ENCODE measurements around the gene COPS3.

Gene COPS3

GRCh38 chr17:17214646-17215436, 66.2 kb downstream of the COPS3 start:
- FAIRE-seq, result no peak

- FAIRE-seq, result no peak
These were observed 67.3 kb downstream of the COPS3 start for GRCh38 chr17:17213775-17214174.

GRCh38 chr17:17207998-17208397, 73.0 kb downstream of the COPS3 start:
- no peak for FAIRE-seq

GRCh38 chr17:17206913-17207335, 74.1 kb downstream of the COPS3 start:
- FAIRE-seq, result no peak

GRCh38 chr17:17206124-17206912, 74.7 kb downstream of the COPS3 start, which contains the start of gene PLD6:
Gene PLD6 (minus strand): TSS chr17:17206333. CDS start chr17:17206286, 47 bp downstream.
- FAIRE-seq, result no peak

- FAIRE-seq, result no peak
These were observed 75.5 kb downstream of the COPS3 start for GRCh38 chr17:17205368-17206123.

- FAIRE-seq, result no peak
These were observed 76.3 kb downstream of the COPS3 start for GRCh38 chr17:17204635-17205231.

- FAIRE-seq, result no peak
These were observed 76.9 kb downstream of the COPS3 start for GRCh38 chr17:17204041-17204591.

DNA sequence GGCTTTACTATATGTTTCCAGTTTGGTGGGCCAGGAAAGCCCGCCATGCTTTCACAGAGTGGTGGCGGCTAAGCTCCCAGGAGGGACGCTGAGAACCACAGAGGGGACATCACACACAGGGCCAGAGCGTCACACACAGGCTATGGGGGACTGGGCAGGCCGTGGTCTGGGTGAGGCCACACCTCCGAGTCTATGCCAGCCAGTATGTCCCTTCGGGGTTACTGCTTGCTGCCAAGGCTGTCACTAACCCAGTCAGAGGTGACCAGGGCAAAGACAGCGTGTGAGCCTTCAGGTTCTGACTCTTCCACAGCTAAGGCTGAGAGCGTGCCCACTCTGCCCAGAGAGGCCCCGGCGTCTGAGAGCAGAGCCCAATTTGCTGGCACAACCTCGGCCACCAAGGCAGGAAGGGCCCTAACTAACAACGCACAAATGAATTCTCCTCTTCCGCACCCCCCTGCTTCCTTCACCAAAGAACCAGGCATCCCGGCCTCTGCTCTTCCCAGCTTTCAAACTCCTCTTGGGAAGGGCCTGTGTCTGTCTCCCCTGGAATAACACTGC, 77.8 kb downstream of the COPS3 start:
- no peak for FAIRE-seq

DNA sequence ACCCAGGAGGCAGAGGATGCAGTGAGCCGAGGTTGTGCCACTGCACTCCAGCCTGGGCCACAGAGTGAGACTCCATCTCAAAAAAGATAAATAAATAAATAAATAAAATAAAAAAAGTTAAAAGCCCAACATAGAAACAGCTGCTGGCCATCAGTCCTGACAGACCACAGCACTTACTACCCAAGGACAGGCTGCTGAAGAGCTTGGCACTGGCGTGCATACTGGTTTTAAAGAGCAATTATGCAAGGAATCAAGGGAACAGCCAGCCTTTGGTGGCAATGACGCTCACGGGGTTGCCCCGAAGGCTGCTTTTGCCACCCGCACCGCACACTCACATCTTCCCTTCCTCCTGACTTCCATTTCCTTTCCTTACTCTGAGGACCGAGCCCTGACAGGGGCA, 79.1 kb downstream of the COPS3 start:
- no peak for FAIRE-seq

- no peak for FAIRE-seq
These were observed 79.8 kb downstream of the COPS3 start for GRCh38 chr17:17201271-17201670.

- FAIRE-seq, result no peak
These were observed 80.2 kb downstream of the COPS3 start for GRCh38 chr17:17200831-17201230.

DNA sequence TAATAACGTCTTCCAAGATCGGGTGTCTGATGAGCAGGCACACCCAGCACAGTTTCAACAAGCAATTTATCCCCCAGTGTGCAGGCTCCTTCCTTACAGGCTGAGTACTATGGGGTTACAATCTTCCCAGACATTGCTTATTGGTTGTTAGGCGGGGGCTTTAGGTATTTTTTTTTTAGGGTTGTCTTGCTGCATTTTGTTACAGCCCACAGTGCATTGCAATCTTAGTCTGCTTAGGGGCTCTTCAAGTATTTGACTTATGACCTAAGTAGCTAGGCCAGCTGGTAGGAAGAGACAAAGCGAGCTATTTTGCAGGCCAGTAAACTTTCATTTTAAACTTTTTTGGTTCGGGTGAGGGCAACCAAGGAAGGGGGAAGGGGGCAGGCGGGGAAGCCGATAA, 80.7 kb downstream of the COPS3 start:
- FAIRE-seq, result no peak

- no peak for FAIRE-seq
These were observed 82.8 kb downstream of the COPS3 start for GRCh38 chr17:17198281-17198680.

- no peak for FAIRE-seq
These were observed 84.3 kb downstream of the COPS3 start for GRCh38 chr17:17196776-17197175.

Data from A204.1 (cell line).